Measurements from ENCODE around the gene S1PR5. TPM values are rescaled to one million over a fixed set of nuclear protein-coding genes. Genes with fewer than 3 reads are reported as not detected.
"Not testable (repeated sequence)": the region's sequence is repeated elsewhere in the genome, so short reads cannot be mapped to it uniquely, and the experiment has no call there.

S1PR5 gene
- total RNA-seq, 1 donor from 2014 or later: 0.83 TPM

GRCh38 chr19:10537668-10538067 lies 20.4 kb upstream of the S1PR5 start:
- TF ChIP-seq CTCF (IDR thresholded peaks at IDR 0.05): no peak
- no peak overlapping the region for H3K27ac Mint-ChIP-seq (ENCODE audit: unreplicated experiment)
- H3K36me3 Mint-ChIP-seq (ENCODE audit: unreplicated experiment): no peaks in the 10 kb centered on the region
- peaks cover 16% of the 10 kb centered on the region for H3K4me1 Mint-ChIP-seq (ENCODE audit: unreplicated experiment)
- H3K27me3 Mint-ChIP-seq (ENCODE audit: unreplicated experiment): no peaks in the 10 kb centered on the region
- no peak for DNase-seq (ENCODE audit: extremely low spot score, unreplicated experiment)
- H3K9me3 Mint-ChIP-seq (ENCODE audit: unreplicated experiment): no peaks in the 10 kb centered on the region
- H3K4me3 Mint-ChIP-seq (ENCODE audit: unreplicated experiment): no peak overlapping the region

GRCh38 chr19:10535613-10536012 lies 18.4 kb upstream of the S1PR5 start:
- H3K9me3 Mint-ChIP-seq (ENCODE audit: unreplicated experiment): peaks cover 3% of the 10 kb centered on the region
- TF ChIP-seq CTCF (IDR thresholded peaks at IDR 0.05): no peak
- no peak overlapping the region for H3K27ac Mint-ChIP-seq (ENCODE audit: unreplicated experiment)
- no peaks in the 10 kb centered on the region for H3K36me3 Mint-ChIP-seq (ENCODE audit: unreplicated experiment)
- H3K4me1 Mint-ChIP-seq (ENCODE audit: unreplicated experiment): peaks cover 15% of the 10 kb centered on the region
- H3K4me3 Mint-ChIP-seq (ENCODE audit: unreplicated experiment): no peak overlapping the region
- no peak for DNase-seq (ENCODE audit: extremely low spot score, unreplicated experiment)
- no peaks in the 10 kb centered on the region for H3K27me3 Mint-ChIP-seq (ENCODE audit: unreplicated experiment)

- no peaks in the 10 kb centered on the region for H3K36me3 Mint-ChIP-seq (ENCODE audit: unreplicated experiment)
- H3K27ac Mint-ChIP-seq (ENCODE audit: unreplicated experiment): peak overlapping the region; percentile 79
- peaks cover 15% of the 10 kb centered on the region for H3K4me1 Mint-ChIP-seq (ENCODE audit: unreplicated experiment)
- no peak for TF ChIP-seq CTCF (IDR thresholded peaks at IDR 0.05)
- DNase-seq (ENCODE audit: extremely low spot score, unreplicated experiment): no peak
- H3K27me3 Mint-ChIP-seq (ENCODE audit: unreplicated experiment): no peaks in the 10 kb centered on the region
- peaks cover 3% of the 10 kb centered on the region for H3K9me3 Mint-ChIP-seq (ENCODE audit: unreplicated experiment)
- H3K4me3 Mint-ChIP-seq (ENCODE audit: unreplicated experiment): no peak overlapping the region
These were observed 16.6 kb upstream of the S1PR5 start for GRCh38 chr19:10533646-10534386.

- H3K27ac Mint-ChIP-seq (ENCODE audit: unreplicated experiment): peak overlapping the region; percentile 79
- peaks cover 15% of the 10 kb centered on the region for H3K4me1 Mint-ChIP-seq (ENCODE audit: unreplicated experiment)
- no peak overlapping the region for H3K4me3 Mint-ChIP-seq (ENCODE audit: unreplicated experiment)
- H3K9me3 Mint-ChIP-seq (ENCODE audit: unreplicated experiment): peaks cover 3% of the 10 kb centered on the region
- no peaks in the 10 kb centered on the region for H3K36me3 Mint-ChIP-seq (ENCODE audit: unreplicated experiment)
- no peaks in the 10 kb centered on the region for H3K27me3 Mint-ChIP-seq (ENCODE audit: unreplicated experiment)
- no peak for DNase-seq (ENCODE audit: extremely low spot score, unreplicated experiment)
- TF ChIP-seq CTCF (IDR thresholded peaks at IDR 0.05): no peak
These were observed 15.2 kb upstream of the S1PR5 start for GRCh38 chr19:10532457-10532856.

GRCh38 chr19:10526887-10527286 lies 9.6 kb upstream of the S1PR5 start:
- H3K9me3 Mint-ChIP-seq (ENCODE audit: unreplicated experiment); H3K36me3 Mint-ChIP-seq (ENCODE audit: unreplicated experiment); H3K27me3 Mint-ChIP-seq (ENCODE audit: unreplicated experiment); H3K27ac Mint-ChIP-seq (ENCODE audit: unreplicated experiment); H3K4me1 Mint-ChIP-seq (ENCODE audit: unreplicated experiment); DNase-seq (ENCODE audit: extremely low spot score, unreplicated experiment); H3K4me3 Mint-ChIP-seq (ENCODE audit: unreplicated experiment): not testable (repeated sequence)

Data from osteocyte (in vitro differentiated cells).